GM12878 (cell line): ENCODE data around the gene EXPH5. TPM values are rescaled to one million over a fixed set of nuclear protein-coding genes. Genes with fewer than 3 reads are reported as not detected.

Experiments
- ATAC-seq: fragments of 200-7000 bp; cut with Tn5 transposase; 3 replicates; pipeline ENCODE4 v1.9.1; 2020; ENCODE audit warnings: mild to moderate bottlenecking, moderate library complexity
- BruUV-seq: library from RNA; stranded (reverse); fragments of 400-500 nt; replicated peaks from 2 replicates; lab custom pipeline; 2021; lab: Mats Ljungman, UMichigan
- CTCF ChIA-PET: fragments of 300-600 bp; sonication (Branson Sonifier 250); formaldehyde crosslinking; extraction: SDS; loops from one replicate; lab custom pipeline; 2021; ENCODE audit warnings: inconsistent platforms; lab: Yijun Ruan, JAX
- POLR2A ChIA-PET: fragments of 350-600 bp; formaldehyde crosslinking; extraction: SDS; loops from one replicate; lab custom pipeline; 2021; ENCODE audit warnings: inconsistent platforms; lab: Charles Lee
- RAD21 ChIA-PET: fragments of 300-600 bp; sonication (Branson Sonifier 250); formaldehyde crosslinking; loops from one replicate; lab custom pipeline; 2023; ENCODE audit warnings: antibody characterized with exemption; ENCODE audit not compliant: unreplicated experiment; lab: Charles Lee
- SMC1A ChIA-PET: fragments of 300-600 bp; sonication (Branson Sonifier 250); formaldehyde crosslinking; loops from one replicate; lab custom pipeline; 2023; ENCODE audit not compliant: unreplicated experiment, uncharacterized antibody; lab: Charles Lee
- DNase-seq: peaks from one replicate; pipeline ENCODE4 v3.0.0-alpha.2; 2011; ENCODE audit warnings: low read depth, low spot score
- FAIRE-seq: peaks from 3 replicates; lab custom pipeline; 2011; peaks lifted over from hg19 to GRCh38; lab: Jason Lieb, UNC
- H2AFZ ChIP-seq: 2 replicates; pipeline ENCODE4 v1.6.0; 2011; ENCODE audit warnings: low read depth, low read length, control low read depth; ENCODE audit not compliant: control insufficient read depth
- H3K27ac ChIP-seq: 2 replicates; pipeline ENCODE4 v1.5.1; 2011; ENCODE audit warnings: control low read depth; ENCODE audit not compliant: control insufficient read depth, insufficient read depth
- H3K27me3 ChIP-seq, 2 experiments: replicated peaks in 1 of 2; 2 replicates each; pipeline versions ENCODE4 v1.6.0 to v1.6.1; 2011; ENCODE audit warnings: low read length in 1 of 2; ENCODE audit not compliant: control insufficient read depth in 2 of 2, insufficient read depth in 2 of 2
- H3K36me3 ChIP-seq, 2 experiments: 2 replicates each; pipeline ENCODE4 v1.5.1; 2011; ENCODE audit warnings: low read length in 1 of 2; ENCODE audit not compliant: control insufficient read depth in 2 of 2, insufficient read depth in 2 of 2
- H3K4me1 ChIP-seq: 2 replicates; pipeline ENCODE4 v1.6.1; 2011; ENCODE audit warnings: mild to moderate bottlenecking, low read length, moderate library complexity, mixed read lengths; ENCODE audit not compliant: control insufficient read depth, insufficient read depth
- H3K4me2 ChIP-seq: 2 replicates; pipeline ENCODE4 v1.6.0; 2011; ENCODE audit warnings: control low read depth; ENCODE audit not compliant: control insufficient read depth, insufficient read depth
- H3K4me3 ChIP-seq: fragments of 200-600 bp; sonication (generic); 2 replicates; pipeline ENCODE4 v1.5.1; 2016
- H3K79me2 ChIP-seq: 2 replicates; pipeline ENCODE4 v1.6.0; 2011; ENCODE audit warnings: low read length; ENCODE audit not compliant: control insufficient read depth, insufficient read depth
- H3K9ac ChIP-seq: 2 replicates; pipeline ENCODE4 v1.8.0; 2011; ENCODE audit warnings: low read length, control low read depth, mixed read lengths; ENCODE audit not compliant: control insufficient read depth, insufficient read depth
- H3K9me3 ChIP-seq: replicated peaks from 3 replicates; pipeline ENCODE4 v1.5.1; 2011; ENCODE audit warnings: mild to moderate bottlenecking, low read length; ENCODE audit not compliant: control insufficient read depth, insufficient read depth
- H4K20me1 ChIP-seq: 2 replicates; pipeline ENCODE4 v1.6.0; 2011; ENCODE audit not compliant: control insufficient read depth, insufficient read depth
- BHLHE40 ChIP-seq, 2 experiments: fragments of 450-650 bp in 1 of 2; IDR thresholded peaks; 2 replicates each; pipeline ENCODE4 v1.6.1; 2011 to 2017; ENCODE audit warnings: low read depth in 2 of 2, borderline replicate concordance in 1 of 2, improper control_type of control experiment in 1 of 2, low read length in 1 of 2, mild to moderate bottlenecking in 1 of 2
- RUNX3 ChIP-seq: IDR thresholded peaks from 2 replicates; pipeline ENCODE4 v1.6.1; 2012; ENCODE audit warnings: low read length, inconsistent platforms
- SMAD1 ChIP-seq: fragments of 450-650 bp; IDR thresholded peaks from 2 replicates; pipeline ENCODE4 v1.6.1; 2018; ENCODE audit warnings: mild to moderate bottlenecking, low read depth; ENCODE audit not compliant: partially characterized antibody
- SREBF1 ChIP-seq: IDR thresholded peaks from 2 replicates; pipeline ENCODE4 v1.6.1; 2012; ENCODE audit warnings: mild to moderate bottlenecking, low read length
- ZNF622 ChIP-seq: fragments of 450-650 bp; IDR thresholded peaks from 2 replicates; pipeline ENCODE4 v1.6.1; 2017; ENCODE audit warnings: mild to moderate bottlenecking, inconsistent platforms
- WGBS: methylation state at CpG from one replicate; pipeline ENCODE4 v1.1.6; 2016; ENCODE audit warnings: low lambda C conversion rate; ENCODE audit not compliant: insufficient replicate concordance, insufficient coverage; ENCODE audit errors: missing lambda C conversion rate; 5-methylcytosine and 5-hydroxymethylcytosine counted together
- in situ Hi-C: fragments of 300-500 bp; cut with MboI; formaldehyde crosslinking; loops from 9 replicates; pipeline ENCODE4 v1.14.3; 2018; ENCODE audit warnings: mixed read lengths
- intact Hi-C: fragments of 100-400 bp; cut with micrococcal nuclease; formaldehyde crosslinking; loops from one replicate; pipeline ENCODE4 v1.14.2; 2022; ENCODE audit not compliant: unreplicated experiment
- polyA plus RNA-seq, 11 experiments: library from polyadenylated mRNA; depleted of rRNA in 4 of 11; unstranded in 6 of 11; stranded (reverse) in 5 of 11; fragments of >200 nt; fragmentation: Nextera tagmentation in 4 of 11; fragmentation: Illumina TruSeq in 1 of 11; extraction: Ambion mirVana in 4 of 11; extraction: Trizol in 1 of 11; gene quantifications; 1 replicate in 1 of 11; 2 replicates in 10 of 11; pipeline versions ENCODE4 v1.2.1 to v1.2.3, GENCODE V29; 2011 to 2016; ENCODE audit warnings: inconsistent platforms in 2 of 11, missing spikeins in 2 of 11, low read depth in 1 of 11
- total RNA-seq, 4 experiments: library from RNA; depleted of rRNA in 3 of 4; stranded (reverse); fragments of >200 nt in 3 of 4; fragmentation: Illumina TruSeq in 1 of 4; extraction: Trizol in 1 of 4; gene quantifications; 2 replicates each; pipeline versions ENCODE4 v1.2.1 to v1.2.3, GENCODE V29; 2013 to 2021
- TF ChIP-seq, protein P1 (sequence below): fragments of 150-350 bp; IDR thresholded peaks from 2 replicates; pipeline ENCODE4 v1.6.1; 2014; ENCODE audit warnings: mild to moderate bottlenecking, low read depth, low read length

The EXPH5 gene
- total and polyA plus RNA-seq, 10 of the 15 experiments (the other 5 are each of a cell fraction or from before 2014, with no cell fraction given): 0.69 to 11.1 (median 4.3) TPM

DNA sequence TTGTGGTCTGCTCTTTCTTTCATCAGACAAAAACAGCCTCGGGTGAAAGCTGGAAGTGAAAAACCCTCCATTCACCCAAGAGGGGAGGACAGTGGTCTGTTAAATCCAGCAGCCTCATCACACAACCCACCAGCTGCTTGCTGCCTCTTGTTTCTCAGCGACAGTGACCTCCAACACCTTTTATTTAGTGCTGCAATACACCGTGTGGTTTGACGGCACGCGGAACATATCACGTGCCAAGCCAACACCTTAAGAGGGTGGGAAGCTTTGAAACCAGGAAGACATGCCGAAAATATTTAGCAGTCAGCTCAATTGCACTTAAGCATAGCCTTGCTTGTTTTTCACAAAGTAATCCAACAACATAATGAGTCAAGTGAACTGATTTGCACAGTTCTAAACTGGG lies 55.5 kb downstream of the EXPH5 start:
- Histone ChIP-seq H3K79me2 (no peaks in the 10 kb centered on the region), H3K4me3 (no peak overlapping the region), H3K9ac (no peak overlapping the region), H3K36me3 (no peaks in the 10 kb centered on the region; a peak in 1 of 4 replicates), H3K4me1 (no peaks in the 10 kb centered on the region), H3K27me3 (no peaks in the 10 kb centered on the region), H2AFZ (no peak overlapping the region), H4K20me1 (no peaks in the 10 kb centered on the region), H3K9me3 (no peaks in the 10 kb centered on the region)
- ChIA-PET RAD21 (interaction anchor here (0.8 to 1.9 kb wide), 4 partner anchors 15 to 113 kb away, joined by 3 to 9 read pairs (median 4); no protein-coding TSS in a partner anchor), SMC1A (interaction anchor here (0.8 to 2.1 kb wide), 7 partner anchors 11 to 68 kb away, joined by 3 to 9 read pairs (median 4); no protein-coding TSS in a partner anchor), CTCF (interaction anchor here (1.3 to 1.4 kb wide), 2 partner anchors 109 to 110 kb away, joined by 3 to 5 read pairs; no protein-coding TSS in a partner anchor), POLR2A (interaction anchor here (0.6 kb wide), 1 partner anchor 10 kb away, joined by 6 read pairs; no protein-coding TSS in a partner anchor)
- in situ Hi-C loops: no loop called here
- 84% methylated on average over 8 of the region's 8 CpGs for WGBS
- no peak for FAIRE-seq
- no peak for DNase-seq
- ATAC-seq: no peak; the same call in 1 of the 3 replicates
- intact Hi-C loops: no loop called here
- no TSS peak for BruUV-seq
- TF ChIP-seq RUNX3 (peak; percentile 29; the same call in 1 of the 2 replicates), SMAD1 (no peak), ZNF622 (no peak), SREBF1 (no peak), BHLHE40 (IDR thresholded peaks at IDR 0.05; ENCODE audit: borderline replicate concordance in 1 of 2, low read depth in 2 of 2, low read length in 1 of 2) (peak in 1 of 2 experiments; percentile 42; a peak in 1 of 4 replicates)
- TF ChIP-seq, protein P1, sequence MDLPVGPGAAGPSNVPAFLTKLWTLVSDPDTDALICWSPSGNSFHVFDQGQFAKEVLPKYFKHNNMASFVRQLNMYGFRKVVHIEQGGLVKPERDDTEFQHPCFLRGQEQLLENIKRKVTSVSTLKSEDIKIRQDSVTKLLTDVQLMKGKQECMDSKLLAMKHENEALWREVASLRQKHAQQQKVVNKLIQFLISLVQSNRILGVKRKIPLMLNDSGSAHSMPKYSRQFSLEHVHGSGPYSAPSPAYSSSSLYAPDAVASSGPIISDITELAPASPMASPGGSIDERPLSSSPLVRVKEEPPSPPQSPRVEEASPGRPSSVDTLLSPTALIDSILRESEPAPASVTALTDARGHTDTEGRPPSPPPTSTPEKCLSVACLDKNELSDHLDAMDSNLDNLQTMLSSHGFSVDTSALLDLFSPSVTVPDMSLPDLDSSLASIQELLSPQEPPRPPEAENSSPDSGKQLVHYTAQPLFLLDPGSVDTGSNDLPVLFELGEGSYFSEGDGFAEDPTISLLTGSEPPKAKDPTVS: no peak
- TF ChIP-seq, all 136 proteins: peak for 2
- Histone ChIP-seq H3K27ac (no peak overlapping the region), H3K4me2 (no peak overlapping the region)
